Smooth muscle cell (in vitro differentiated cells): ENCODE measurements around the gene SHISA9. TPM values are rescaled to one million over a fixed set of nuclear protein-coding genes. Genes with fewer than 3 reads are reported as not detected.

Experiments used
- DNase-seq: peaks from one replicate; lab custom pipeline; 2025; ENCODE audit not compliant: unreplicated experiment; lab: John Stamatoyannopoulos, UW
- H2AFZ ChIP-seq: fragments of 200-600 bp; sonication (generic); 2 replicates; pipeline ENCODE4 v1.6.0; 2016; ENCODE audit warnings: antibody characterized with exemption, low read depth, mild to moderate bottlenecking
- H3F3A ChIP-seq: fragments of 200-600 bp; sonication (generic); 2 replicates; pipeline ENCODE4 v1.6.0; 2017; ENCODE audit warnings: antibody characterized with exemption, low read depth
- H3K27ac ChIP-seq: fragments of 200-600 bp; sonication (generic); 2 replicates; pipeline ENCODE4 v1.5.1; 2016; ENCODE audit warnings: low read depth, mild to moderate bottlenecking
- H3K27me3 ChIP-seq: fragments of 200-600 bp; sonication (generic); 2 replicates; pipeline ENCODE4 v1.6.1; 2016; ENCODE audit warnings: low read depth, mild to moderate bottlenecking
- H3K36me3 ChIP-seq: fragments of 200-600 bp; sonication (generic); 2 replicates; pipeline ENCODE4 v1.5.1; 2016; ENCODE audit warnings: low read depth
- H3K4me1 ChIP-seq: fragments of 200-600 bp; sonication (generic); 2 replicates; pipeline ENCODE4 v1.5.1; 2016; ENCODE audit warnings: low read depth
- H3K4me2 ChIP-seq: fragments of 200-600 bp; sonication (generic); 2 replicates; pipeline ENCODE4 v1.6.0; 2016; ENCODE audit warnings: mild to moderate bottlenecking
- H3K4me3 ChIP-seq: fragments of 200-600 bp; sonication (generic); 2 replicates; pipeline ENCODE4 v1.5.1; 2016; ENCODE audit warnings: mild to moderate bottlenecking
- H3K79me2 ChIP-seq: fragments of 200-600 bp; sonication (generic); 2 replicates; pipeline ENCODE4 v1.6.0; 2016; ENCODE audit warnings: low read depth, mild to moderate bottlenecking
- H3K9ac ChIP-seq: fragments of 200-600 bp; sonication (generic); 2 replicates; pipeline ENCODE4 v1.6.0; 2016; ENCODE audit warnings: low read depth
- H3K9me3 ChIP-seq: fragments of 200-600 bp; sonication (generic); replicated peaks from 2 replicates; pipeline ENCODE4 v1.5.1; 2016; ENCODE audit warnings: low read depth
- H4K20me1 ChIP-seq: fragments of 200-600 bp; sonication (generic); 2 replicates; pipeline ENCODE4 v1.6.0; 2016; ENCODE audit warnings: low read depth
- WGBS: methylation state at CpG from one replicate; pipeline ENCODE4 v1.1.7; 2016; ENCODE audit warnings: low lambda C conversion rate; 5-methylcytosine and 5-hydroxymethylcytosine counted together
- polyA plus RNA-seq: library from polyadenylated mRNA; unstranded; fragments of >200 nt; fragmentation: Nextera tagmentation; extraction: Ambion mirVana; gene quantifications from 2 replicates; pipeline ENCODE4 v1.2.1, GENCODE V29; 2016
- total RNA-seq: library from RNA; depleted of rRNA; stranded (reverse); fragments of >200 nt; gene quantifications from 2 replicates; pipeline ENCODE4 v1.2.3, GENCODE V29; 2014
- TF ChIP-seq, protein P1 (sequence below): fragments of 200-600 bp; sonication (generic); IDR thresholded peaks from 2 replicates; pipeline ENCODE4 v1.5.1; 2017; ENCODE audit warnings: borderline replicate concordance, mild to moderate bottlenecking, antibody characterized with exemption; ENCODE audit not compliant: insufficient read depth, poor library complexity, severe bottlenecking

SHISA9 gene
- total and polyA plus RNA-seq, 2 experiments from 2014 or later = 0.09 TPM; not detected in 1

DNA sequence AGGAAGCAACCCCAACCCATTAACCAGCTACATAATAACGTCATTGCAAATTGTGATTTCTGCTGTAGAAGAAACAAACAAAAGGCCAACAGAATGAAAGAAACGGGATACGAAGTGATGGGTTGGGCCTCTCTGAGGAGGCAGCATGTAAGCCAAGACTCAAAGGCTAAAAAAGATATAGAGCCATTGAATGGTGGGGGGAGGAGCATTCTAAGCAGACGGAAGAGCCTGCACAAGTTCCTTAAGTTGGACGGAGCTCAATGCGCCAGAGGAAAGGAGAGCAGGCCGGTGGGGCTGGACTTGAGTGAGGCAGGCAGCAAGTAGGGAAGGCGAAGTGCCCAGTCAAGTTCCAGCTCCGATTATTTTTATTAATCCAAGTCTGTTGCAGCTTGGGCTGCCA is 160.3 kb downstream of the SHISA9 start:
- Histone ChIP-seq H2AFZ (no peak overlapping the region), H3K4me3 (no peak overlapping the region), H3K27ac (no peak overlapping the region), H3F3A (no peaks in the 10 kb centered on the region), H4K20me1 (no peaks in the 10 kb centered on the region), H3K4me2 (no peak overlapping the region), H3K9me3 (no peaks in the 10 kb centered on the region), H3K9ac (no peak overlapping the region), H3K27me3 (no peaks in the 10 kb centered on the region), H3K79me2 (no peaks in the 10 kb centered on the region), H3K4me1 (peaks cover 5% of the 10 kb centered on the region), H3K36me3 (no peaks in the 10 kb centered on the region)
- TF ChIP-seq, protein P1, sequence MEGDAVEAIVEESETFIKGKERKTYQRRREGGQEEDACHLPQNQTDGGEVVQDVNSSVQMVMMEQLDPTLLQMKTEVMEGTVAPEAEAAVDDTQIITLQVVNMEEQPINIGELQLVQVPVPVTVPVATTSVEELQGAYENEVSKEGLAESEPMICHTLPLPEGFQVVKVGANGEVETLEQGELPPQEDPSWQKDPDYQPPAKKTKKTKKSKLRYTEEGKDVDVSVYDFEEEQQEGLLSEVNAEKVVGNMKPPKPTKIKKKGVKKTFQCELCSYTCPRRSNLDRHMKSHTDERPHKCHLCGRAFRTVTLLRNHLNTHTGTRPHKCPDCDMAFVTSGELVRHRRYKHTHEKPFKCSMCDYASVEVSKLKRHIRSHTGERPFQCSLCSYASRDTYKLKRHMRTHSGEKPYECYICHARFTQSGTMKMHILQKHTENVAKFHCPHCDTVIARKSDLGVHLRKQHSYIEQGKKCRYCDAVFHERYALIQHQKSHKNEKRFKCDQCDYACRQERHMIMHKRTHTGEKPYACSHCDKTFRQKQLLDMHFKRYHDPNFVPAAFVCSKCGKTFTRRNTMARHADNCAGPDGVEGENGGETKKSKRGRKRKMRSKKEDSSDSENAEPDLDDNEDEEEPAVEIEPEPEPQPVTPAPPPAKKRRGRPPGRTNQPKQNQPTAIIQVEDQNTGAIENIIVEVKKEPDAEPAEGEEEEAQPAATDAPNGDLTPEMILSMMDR = no peak
- WGBS = 81% methylated on average over 9 of the region's 9 CpGs
- DNase-seq = no peak

DNA sequence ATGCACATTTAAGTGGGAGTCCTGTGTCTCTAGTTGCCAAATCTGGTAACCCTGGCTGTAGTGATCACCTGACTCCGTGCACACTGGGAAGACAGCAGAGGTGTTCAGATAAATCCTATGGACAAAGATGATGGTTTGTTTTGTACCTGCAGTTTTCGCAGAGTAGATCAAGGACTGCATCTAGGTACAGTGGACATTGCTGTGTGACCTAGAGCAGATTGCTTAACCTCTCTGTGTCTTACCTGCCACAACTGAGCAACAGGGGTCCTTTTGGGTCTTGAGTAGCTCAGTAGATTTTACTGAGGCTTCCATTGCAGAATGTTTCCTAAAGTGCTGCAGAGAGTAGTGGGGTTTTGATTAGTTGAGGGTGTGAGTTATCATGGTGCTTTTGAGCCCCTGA is 160.8 kb downstream of the SHISA9 start:
- Histone ChIP-seq H3K4me2 (no peak overlapping the region), H3K4me3 (no peak overlapping the region), H3K9me3 (no peaks in the 10 kb centered on the region), H4K20me1 (no peaks in the 10 kb centered on the region), H2AFZ (no peak overlapping the region), H3K4me1 (peaks cover 5% of the 10 kb centered on the region), H3K27me3 (no peaks in the 10 kb centered on the region), H3K79me2 (no peaks in the 10 kb centered on the region), H3K36me3 (no peaks in the 10 kb centered on the region), H3K9ac (no peak overlapping the region), H3F3A (no peaks in the 10 kb centered on the region), H3K27ac (no peak overlapping the region)
- no peak for DNase-seq
- TF ChIP-seq, protein P1 = no peak
- WGBS = 97% methylated on average over 2 of the region's 2 CpGs

DNA sequence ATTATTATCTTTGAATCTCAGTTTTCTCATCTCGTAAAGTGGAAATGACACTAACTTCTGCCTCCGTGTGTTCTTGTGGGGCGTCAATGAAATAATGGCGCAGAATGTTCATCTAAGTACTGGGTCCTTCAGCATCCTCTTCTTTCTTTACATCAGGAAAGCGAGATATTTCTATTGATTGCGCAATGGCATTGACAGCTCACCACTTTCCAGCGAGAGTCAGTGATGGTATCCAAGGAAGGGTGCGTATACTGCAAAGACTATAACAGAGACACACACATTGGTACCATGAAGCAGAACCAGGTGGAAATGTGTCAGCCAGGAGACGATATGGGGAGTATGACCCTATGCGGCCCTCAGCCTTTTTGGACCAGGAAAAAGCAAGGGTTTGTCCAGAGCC is 162.1 kb downstream of the SHISA9 start:
- H3K27ac ChIP-seq = no peak overlapping the region

DNA sequence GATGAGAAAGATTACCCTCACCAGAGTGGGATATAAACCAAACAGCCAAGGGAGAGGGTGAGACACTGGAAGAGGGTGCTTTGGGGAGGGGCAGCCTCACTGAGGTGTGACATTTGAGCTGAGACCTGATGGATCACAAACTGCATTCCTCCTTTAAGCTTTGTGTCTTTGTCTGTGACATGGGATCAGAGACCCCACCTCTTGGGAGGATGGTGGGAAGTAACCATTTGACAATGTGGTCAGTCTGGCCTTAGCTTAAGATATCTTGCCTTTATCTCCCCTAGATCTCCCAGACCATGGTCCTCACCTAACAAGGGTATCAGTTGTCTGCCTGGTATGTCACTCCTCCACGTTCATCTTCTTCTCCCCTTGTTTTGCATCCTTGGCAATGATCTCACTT is 163.4 kb downstream of the SHISA9 start:
- H3K79me2 ChIP-seq = no peaks in the 10 kb centered on the region
- no peak overlapping the region for H2AFZ ChIP-seq
- no peaks in the 10 kb centered on the region for H3K36me3 ChIP-seq
- TF ChIP-seq, protein P1 = no peak
- no peak overlapping the region for H3K4me2 ChIP-seq
- H3K9me3 ChIP-seq = no peaks in the 10 kb centered on the region
- no peak overlapping the region for H3K9ac ChIP-seq
- peaks cover 5% of the 10 kb centered on the region for H3K4me1 ChIP-seq
- no peak overlapping the region for H3K27ac ChIP-seq
- no peaks in the 10 kb centered on the region for H3K27me3 ChIP-seq
- DNase-seq = no peak
- no peaks in the 10 kb centered on the region for H4K20me1 ChIP-seq
- no peaks in the 10 kb centered on the region for H3F3A ChIP-seq
- 23% methylated on average over 1 of the region's 1 CpG for WGBS
- H3K4me3 ChIP-seq = no peak overlapping the region

More for the DNA sequence above, 162.1 kb downstream of the SHISA9 start:
- Histone ChIP-seq H3K4me1 (peaks cover 5% of the 10 kb centered on the region), H4K20me1 (no peaks in the 10 kb centered on the region), H3K9ac (no peak overlapping the region), H3K79me2 (no peaks in the 10 kb centered on the region), H3K36me3 (no peaks in the 10 kb centered on the region), H3K27me3 (no peaks in the 10 kb centered on the region), H2AFZ (no peak overlapping the region), H3K4me2 (no peak overlapping the region), H3F3A (no peaks in the 10 kb centered on the region), H3K9me3 (no peaks in the 10 kb centered on the region), H3K4me3 (no peak overlapping the region)
- 94% methylated on average over 10 of the region's 10 CpGs for WGBS
- TF ChIP-seq, protein P1 = no peak
- no peak for DNase-seq
